ENCODE measurements around the gene ZIM2. TPM values are rescaled to one million over a fixed set of nuclear protein-coding genes. Genes with fewer than 3 reads are reported as not detected.

The ZIM2 gene
- total and polyA plus RNA-seq, 2 donors (not counting 1 experiment from before 2014, with no cell fraction given), result not detected

GRCh38 chr19:56848166-56848565 lies 7.6 kb upstream of the ZIM2 start:
- no peak for DNase-seq
- Histone ChIP-seq H3K36me3 (replicated peaks in 1 of 2; ENCODE audit: control extremely low read depth in 1 of 2, control insufficient read depth in 1 of 2, extremely low read depth in 1 of 2, insufficient read depth in 2 of 2, low read length in 1 of 2) (no peaks in the 10 kb centered on the region), H3K9ac (ENCODE audit: low read length) (no peak overlapping the region), H3K79me2 (ENCODE audit: control insufficient read depth, insufficient read depth, low read length) (no peaks in the 10 kb centered on the region), H3K9me3 (ENCODE audit: control extremely low read depth in 1 of 3, control insufficient read depth in 2 of 3, insufficient read depth in 1 of 3, low read length in 2 of 3) (peaks cover 0 to 2% (median 0%) of the 10 kb centered on the region in 3 donors), H2AFZ (ENCODE audit: insufficient read depth, low read depth, low read length, poor library complexity, severe bottlenecking) (no peak overlapping the region), H3K4me3 (ENCODE audit: control extremely low read depth in 1 of 5, extremely low read depth in 1 of 5, insufficient read depth in 1 of 5, low read depth in 2 of 5, low read length in 4 of 5) (no peak overlapping the region), H3K27ac (ENCODE audit: low read length in 2 of 2) (no peak overlapping the region), H3K4me2 (replicated peaks; ENCODE audit: low read depth, low read length, poor library complexity, severe bottlenecking) (no peak overlapping the region), H3K4me1 (ENCODE audit: control insufficient read depth in 2 of 2, insufficient read depth in 2 of 2, low read length in 2 of 2) (no peaks in the 10 kb centered on the region), H4K20me1 (ENCODE audit: control insufficient read depth, insufficient read depth, low read length, poor library complexity, severe bottlenecking) (no peaks in the 10 kb centered on the region), H3K27me3 (replicated peaks in 1 of 4; ENCODE audit: control extremely low read depth in 1 of 4, control insufficient read depth in 3 of 4, insufficient read depth in 4 of 4, low read length in 3 of 4) (no peaks in the 10 kb centered on the region)
- no peak overlapping the region for H3K4me3 Mint-ChIP-seq
- H3K9me3 Mint-ChIP-seq (ENCODE audit: insufficient read depth), result peaks cover 5% of the 10 kb centered on the region
- intact Hi-C loops (cut with micrococcal nuclease), result no loop called here
- 80% methylated on average over 1 of the region's 4 CpGs for WGBS (ENCODE audit: insufficient coverage)
- H3K4me1 Mint-ChIP-seq, result no peaks in the 10 kb centered on the region
- H3K27me3 Mint-ChIP-seq, result no peaks in the 10 kb centered on the region
- no peak for TF ChIP-seq CTCF (IDR thresholded peaks at IDR 0.05)
- no peak for TF ChIP-seq EZH2 (IDR thresholded peaks at IDR 0.05; ENCODE audit: borderline replicate concordance, insufficient read depth, low read depth, low read length, poor library complexity, severe bottlenecking)
- ChIA-PET CTCF (no interaction called here), POLR2A (no interaction called here)
- no peak for ATAC-seq (ENCODE audit: low read depth)
- no peak overlapping the region for H3K27ac Mint-ChIP-seq

GRCh38 chr19:56842412-56842811 lies 1.9 kb upstream of the ZIM2 start:
- ChIA-PET POLR2A (no interaction called here), CTCF (no interaction called here)
- H3K36me3 ChIP-seq (replicated peaks in 1 of 2; ENCODE audit: control extremely low read depth in 1 of 2, control insufficient read depth in 1 of 2, extremely low read depth in 1 of 2, insufficient read depth in 2 of 2, low read length in 1 of 2), result no peaks in the 10 kb centered on the region
- Mint-ChIP-seq H3K4me1 (no peaks in the 10 kb centered on the region), H3K27me3 (peaks cover 13% of the 10 kb centered on the region), H3K4me3 (no peak overlapping the region), H3K27ac (no peak overlapping the region), H3K9me3 (ENCODE audit: insufficient read depth) (peaks cover 3% of the 10 kb centered on the region)
- H3K79me2 ChIP-seq (ENCODE audit: control insufficient read depth, insufficient read depth, low read length), result no peaks in the 10 kb centered on the region
- H3K9me3 ChIP-seq (ENCODE audit: control extremely low read depth in 1 of 3, control insufficient read depth in 2 of 3, insufficient read depth in 1 of 3, low read length in 2 of 3), result peaks cover 0 to 35% (median 17%) of the 10 kb centered on the region in 3 donors
- H3K9ac ChIP-seq (ENCODE audit: low read length), result no peak overlapping the region
- H4K20me1 ChIP-seq (ENCODE audit: control insufficient read depth, insufficient read depth, low read length, poor library complexity, severe bottlenecking), result no peaks in the 10 kb centered on the region
- DNase-seq (no peak), ATAC-seq (ENCODE audit: low read depth) (no peak)
- intact Hi-C loops (cut with micrococcal nuclease), result no loop called here
- WGBS (ENCODE audit: insufficient coverage), result 88% methylated on average over 1 of the region's 1 CpG
- no peak overlapping the region for H2AFZ ChIP-seq (ENCODE audit: insufficient read depth, low read depth, low read length, poor library complexity, severe bottlenecking)
- H3K27me3 ChIP-seq (replicated peaks in 1 of 4; ENCODE audit: control extremely low read depth in 1 of 4, control insufficient read depth in 3 of 4, insufficient read depth in 4 of 4, low read length in 3 of 4), result peaks cover 0 to 32% (median 6%) of the 10 kb centered on the region in 4 experiments
- peaks cover 0 to 10% of the 10 kb centered on the region in 2 donors for H3K4me1 ChIP-seq (ENCODE audit: control insufficient read depth in 2 of 2, insufficient read depth in 2 of 2, low read length in 2 of 2)
- TF ChIP-seq EZH2 (IDR thresholded peaks at IDR 0.05; ENCODE audit: borderline replicate concordance, insufficient read depth, low read depth, low read length, poor library complexity, severe bottlenecking) (no peak), CTCF (IDR thresholded peaks at IDR 0.05) (no peak)
- no peak overlapping the region for H3K4me2 ChIP-seq (replicated peaks; ENCODE audit: low read depth, low read length, poor library complexity, severe bottlenecking)
- H3K27ac ChIP-seq (ENCODE audit: low read length in 2 of 2), result no peak overlapping the region
- H3K4me3 ChIP-seq (ENCODE audit: control extremely low read depth in 1 of 5, extremely low read depth in 1 of 5, insufficient read depth in 1 of 5, low read depth in 2 of 5, low read length in 4 of 5), result no peak overlapping the region
